Raji (cell line): ENCODE data around the gene MAP2K6.

Experiments used
- POLR2A ChIP-seq: IDR thresholded peaks from 2 replicates; pipeline ENCODE4 v1.6.1; 2011; ENCODE audit warnings: low read depth, low read length, control low read depth; ENCODE audit not compliant: insufficient read depth

Gene MAP2K6

GRCh38 chr17:69417545-69418483 lies 3.3 kb downstream of the MAP2K6 start:
- no peak for TF ChIP-seq POLR2A

- TF ChIP-seq POLR2A = no peak
Measured at GRCh38 chr17:69418535-69418934, 4.0 kb downstream of the MAP2K6 start.

GRCh38 chr17:69423450-69423849 lies 9.0 kb downstream of the MAP2K6 start:
- TF ChIP-seq POLR2A = no peak

GRCh38 chr17:69424287-69425041 lies 10.0 kb downstream of the MAP2K6 start:
- no peak for TF ChIP-seq POLR2A

- no peak for TF ChIP-seq POLR2A
Measured at GRCh38 chr17:69425978-69426377, 11.5 kb downstream of the MAP2K6 start.

- no peak for TF ChIP-seq POLR2A
Measured at GRCh38 chr17:69427486-69428197, 13.1 kb downstream of the MAP2K6 start.

- TF ChIP-seq POLR2A = no peak
Measured at GRCh38 chr17:69428252-69428980, 13.9 kb downstream of the MAP2K6 start.

GRCh38 chr17:69430488-69430887 lies 16.0 kb downstream of the MAP2K6 start:
- no peak for TF ChIP-seq POLR2A

- TF ChIP-seq POLR2A = no peak
Measured at GRCh38 chr17:69431835-69432234, 17.3 kb downstream of the MAP2K6 start.

- TF ChIP-seq POLR2A = no peak
Measured at GRCh38 chr17:69433093-69433492, 18.6 kb downstream of the MAP2K6 start.

GRCh38 chr17:69434164-69434579 lies 19.7 kb downstream of the MAP2K6 start:
- TF ChIP-seq POLR2A = no peak

GRCh38 chr17:69435971-69436696 lies 21.6 kb downstream of the MAP2K6 start:
- no peak for TF ChIP-seq POLR2A

- no peak for TF ChIP-seq POLR2A
Measured at GRCh38 chr17:69437475-69437874, 23.0 kb downstream of the MAP2K6 start.

- no peak for TF ChIP-seq POLR2A
Measured at GRCh38 chr17:69438776-69439175, 24.3 kb downstream of the MAP2K6 start.
